Neural crest cell (in vitro differentiated cells): ENCODE data around the gene AMBN. TPM values are rescaled to one million over a fixed set of nuclear protein-coding genes. Genes with fewer than 3 reads are reported as not detected.

Experiments
- DNase-seq: peaks from one replicate; pipeline ENCODE4 v3.0.0; 2021; ENCODE audit warnings: low read depth, mixed read lengths, low spot score
- H3K27ac Mint-ChIP-seq: one replicate; pipeline ENCODE4 v1.8.0; 2021; ENCODE audit warnings: mild to moderate bottlenecking, mixed read lengths; ENCODE audit not compliant: unreplicated experiment
- H3K27me3 Mint-ChIP-seq: 2 replicates; pipeline ENCODE4 v1.8.0; 2021; ENCODE audit warnings: low read depth, mild to moderate bottlenecking, mixed read lengths
- H3K36me3 Mint-ChIP-seq: 2 replicates; pipeline ENCODE4 v1.8.0; 2021; ENCODE audit warnings: low read depth, mild to moderate bottlenecking, mixed read lengths
- H3K4me1 Mint-ChIP-seq: 2 replicates; pipeline ENCODE4 v1.8.0; 2021; ENCODE audit warnings: mixed read lengths
- H3K4me3 Mint-ChIP-seq: one replicate; pipeline ENCODE4 v1.8.0; 2021; ENCODE audit warnings: mild to moderate bottlenecking, mixed read lengths
- H3K9me3 Mint-ChIP-seq: 2 replicates; pipeline ENCODE4 v1.8.0; 2021; ENCODE audit warnings: mixed read lengths
- total RNA-seq: library from RNA; stranded (reverse); gene quantifications from 2 replicates; pipeline ENCODE4 v1.2.1, GENCODE V29; 2021
- TF ChIP-seq, protein P1 (sequence below): fragments of 200-600 bp; sonication (generic); conservative IDR thresholded peaks from 2 replicates; pipeline ENCODE4 v1.5.0; 2021; ENCODE audit warnings: antibody characterized with exemption, mild to moderate bottlenecking

The AMBN gene
- total RNA-seq, 1 donor from 2014 or later, result not detected

GRCh38 chr4:70600305-70600704 lies 8.2 kb downstream of the AMBN start:
- no peaks in the 10 kb centered on the region for H3K36me3 Mint-ChIP-seq

DNA sequence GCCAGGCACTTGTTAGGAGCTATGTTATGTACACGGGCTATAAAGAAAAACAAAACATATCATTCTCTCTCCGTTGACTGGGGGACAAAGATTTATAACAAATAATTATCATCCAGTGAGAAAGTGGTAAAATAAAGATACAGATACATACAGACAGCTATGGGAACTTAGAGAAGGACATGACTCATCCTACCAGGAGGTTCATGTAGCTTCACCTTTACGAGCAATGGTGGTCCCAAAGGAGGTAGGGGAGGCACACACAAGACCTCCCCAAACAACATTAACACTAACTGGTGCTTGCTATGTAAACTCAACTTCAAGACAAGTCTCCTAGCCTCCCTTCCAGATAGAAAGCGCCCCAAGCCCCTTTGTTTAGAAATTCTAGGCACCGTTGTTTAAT lies 8.9 kb downstream of the AMBN start:
- TF ChIP-seq, protein P1, sequence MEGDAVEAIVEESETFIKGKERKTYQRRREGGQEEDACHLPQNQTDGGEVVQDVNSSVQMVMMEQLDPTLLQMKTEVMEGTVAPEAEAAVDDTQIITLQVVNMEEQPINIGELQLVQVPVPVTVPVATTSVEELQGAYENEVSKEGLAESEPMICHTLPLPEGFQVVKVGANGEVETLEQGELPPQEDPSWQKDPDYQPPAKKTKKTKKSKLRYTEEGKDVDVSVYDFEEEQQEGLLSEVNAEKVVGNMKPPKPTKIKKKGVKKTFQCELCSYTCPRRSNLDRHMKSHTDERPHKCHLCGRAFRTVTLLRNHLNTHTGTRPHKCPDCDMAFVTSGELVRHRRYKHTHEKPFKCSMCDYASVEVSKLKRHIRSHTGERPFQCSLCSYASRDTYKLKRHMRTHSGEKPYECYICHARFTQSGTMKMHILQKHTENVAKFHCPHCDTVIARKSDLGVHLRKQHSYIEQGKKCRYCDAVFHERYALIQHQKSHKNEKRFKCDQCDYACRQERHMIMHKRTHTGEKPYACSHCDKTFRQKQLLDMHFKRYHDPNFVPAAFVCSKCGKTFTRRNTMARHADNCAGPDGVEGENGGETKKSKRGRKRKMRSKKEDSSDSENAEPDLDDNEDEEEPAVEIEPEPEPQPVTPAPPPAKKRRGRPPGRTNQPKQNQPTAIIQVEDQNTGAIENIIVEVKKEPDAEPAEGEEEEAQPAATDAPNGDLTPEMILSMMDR, result no peak
- H3K9me3 Mint-ChIP-seq, result no peaks in the 10 kb centered on the region
- DNase-seq, result no peak
- H3K4me1 Mint-ChIP-seq, result no peaks in the 10 kb centered on the region
- H3K4me3 Mint-ChIP-seq, result no peak overlapping the region
- no peak overlapping the region for H3K27ac Mint-ChIP-seq
- no peaks in the 10 kb centered on the region for H3K36me3 Mint-ChIP-seq
- no peaks in the 10 kb centered on the region for H3K27me3 Mint-ChIP-seq

More at GRCh38 chr4:70600305-70600704, 8.2 kb downstream of the AMBN start:
- H3K4me1 Mint-ChIP-seq, result no peaks in the 10 kb centered on the region
- no peaks in the 10 kb centered on the region for H3K9me3 Mint-ChIP-seq
- H3K4me3 Mint-ChIP-seq, result no peak overlapping the region
- TF ChIP-seq, protein P1, result no peak
- no peak for DNase-seq
- H3K27me3 Mint-ChIP-seq, result no peaks in the 10 kb centered on the region
- H3K27ac Mint-ChIP-seq, result no peak overlapping the region

GRCh38 chr4:70601422-70602039 lies 9.5 kb downstream of the AMBN start:
- no peaks in the 10 kb centered on the region for H3K4me1 Mint-ChIP-seq

GRCh38 chr4:70603856-70604255 lies 11.8 kb downstream of the AMBN start:
- Mint-ChIP-seq H3K4me3 (no peak overlapping the region), H3K4me1 (peaks cover 13% of the 10 kb centered on the region), H3K27ac (no peak overlapping the region), H3K9me3 (no peaks in the 10 kb centered on the region), H3K27me3 (no peaks in the 10 kb centered on the region), H3K36me3 (no peaks in the 10 kb centered on the region)
- DNase-seq, result no peak
- TF ChIP-seq, protein P1, result no peak

More at GRCh38 chr4:70601422-70602039, 9.5 kb downstream of the AMBN start:
- no peaks in the 10 kb centered on the region for H3K9me3 Mint-ChIP-seq
- TF ChIP-seq, protein P1, result peak; percentile 81
- H3K27ac Mint-ChIP-seq, result no peak overlapping the region
- peak; percentile 42 for DNase-seq
- H3K36me3 Mint-ChIP-seq, result no peaks in the 10 kb centered on the region
- no peaks in the 10 kb centered on the region for H3K27me3 Mint-ChIP-seq
- no peak overlapping the region for H3K4me3 Mint-ChIP-seq

GRCh38 chr4:70606459-70606858 lies 14.4 kb downstream of the AMBN start:
- no peak for DNase-seq
- H3K4me3 Mint-ChIP-seq, result no peak overlapping the region
- H3K4me1 Mint-ChIP-seq, result peaks cover 13% of the 10 kb centered on the region
- H3K27me3 Mint-ChIP-seq, result no peaks in the 10 kb centered on the region
- no peaks in the 10 kb centered on the region for H3K36me3 Mint-ChIP-seq
- H3K9me3 Mint-ChIP-seq, result no peaks in the 10 kb centered on the region
- TF ChIP-seq, protein P1, result no peak
- H3K27ac Mint-ChIP-seq, result peak overlapping the region; percentile 75
